ENCODE measurements around the gene ZNF668. TPM values are rescaled to one million over a fixed set of nuclear protein-coding genes. Genes with fewer than 3 reads are reported as not detected.

The ZNF668 gene
- total and polyA plus RNA-seq, 2 of the 13 experiments (the other 11 are each of a cell fraction or from before 2014, with no cell fraction given) = 3.8 to 9.8 TPM

- TF ChIP-seq THAP9 (CRISPR knock-in tag; IDR thresholded peaks at IDR 0.05; ENCODE audit: borderline replicate concordance) = no peak
- TF ChIP-seq THYN1 (CRISPR knock-in tag; IDR thresholded peaks at IDR 0.05; ENCODE audit: borderline replicate concordance, low read depth) = no peak
- TF ChIP-seq SPEN (CRISPR knock-in tag; IDR thresholded peaks at IDR 0.05; ENCODE audit: low read depth) = peak; percentile 38; the same call in 1 of the 2 replicates
- no peak for TF ChIP-seq CREBL2 (CRISPR knock-in tag; IDR thresholded peaks at IDR 0.05; ENCODE audit: borderline replicate concordance)
- no peak for TF ChIP-seq ZNF512B (CRISPR knock-in tag; IDR thresholded peaks at IDR 0.05; ENCODE audit: borderline replicate concordance)
- TF ChIP-seq MLXIP (CRISPR knock-in tag; IDR thresholded peaks at IDR 0.05; ENCODE audit: borderline replicate concordance) = no peak
- no peak for TF ChIP-seq TRIM24 (CRISPR knock-in tag; IDR thresholded peaks at IDR 0.05)
- no peak for TF ChIP-seq RELA (CRISPR knock-in tag; IDR thresholded peaks at IDR 0.05)
- no peak for TF ChIP-seq TAF15 (IDR thresholded peaks at IDR 0.05; ENCODE audit: low read depth, low read length, poor library complexity, severe bottlenecking)
- no peak for TF ChIP-seq BRF2 (CRISPR knock-in tag; IDR thresholded peaks at IDR 0.05)
- TF ChIP-seq ZBTB7B (CRISPR knock-in tag; IDR thresholded peaks at IDR 0.05) = no peak
- no peak for TF ChIP-seq ZMYM2 (CRISPR knock-in tag; IDR thresholded peaks at IDR 0.05)
- no peak for TF ChIP-seq ZBTB1 (CRISPR knock-in tag; IDR thresholded peaks at IDR 0.05; ENCODE audit: borderline replicate concordance)
- TF ChIP-seq ZFP36L1 (CRISPR knock-in tag; IDR thresholded peaks at IDR 0.05) = no peak
- no peak for TF ChIP-seq ZBTB49 (CRISPR knock-in tag; IDR thresholded peaks at IDR 0.05; ENCODE audit: borderline replicate concordance)
These were observed 51.3 kb downstream of the ZNF668 start (continued) for GRCh38 chr16:31022544-31023251.

All from HepG2 (cell line).